A673 (cell line): ENCODE data around the gene MAMDC2. TPM values are rescaled to one million over a fixed set of nuclear protein-coding genes. Genes with fewer than 3 reads are reported as not detected.

Experiments used
- BruUV-seq: library from RNA; stranded (reverse); fragments of 400-500 nt; replicated peaks from 2 replicates; lab custom pipeline; 2021; lab: Mats Ljungman, UMichigan
- CTCF ChIA-PET: fragments of 300-600 bp; sonication (Branson Sonifier 250); formaldehyde crosslinking; loops from one replicate; lab custom pipeline; 2022; ENCODE audit warnings: antibody characterized with exemption; lab: Charles Lee
- POLR2A ChIA-PET: fragments of 300-600 bp; sonication (Branson Sonifier 250); formaldehyde crosslinking; loops from one replicate; lab custom pipeline; 2022; ENCODE audit warnings: antibody characterized with exemption; ENCODE audit not compliant: low non-redundant PET; lab: Charles Lee
- DNase-seq: peaks from one replicate; pipeline ENCODE4 v3.0.0-alpha.2; 2015; ENCODE audit warnings: low spot score
- H3K27ac ChIP-seq: fragments of 200-600 bp; sonication (generic); 2 replicates; pipeline ENCODE4 v1.5.1; 2016; ENCODE audit warnings: mixed run types, low read depth, mild to moderate bottlenecking, mixed read lengths, antibody characterized with exemption, low read length; ENCODE audit not compliant: poor library complexity, severe bottlenecking
- H3K27me3 ChIP-seq: fragments of 200-600 bp; sonication (generic); replicated peaks from 2 replicates; pipeline ENCODE4 v1.6.1; 2017; ENCODE audit warnings: mixed run types, low read depth, mild to moderate bottlenecking, mixed read lengths, antibody characterized with exemption, low read length; ENCODE audit not compliant: insufficient read depth, poor library complexity
- H3K36me3 ChIP-seq: fragments of 200-600 bp; sonication (generic); 2 replicates; pipeline ENCODE4 v1.6.1; 2016; ENCODE audit warnings: mixed run types, mild to moderate bottlenecking, mixed read lengths, antibody characterized with exemption, low read length; ENCODE audit not compliant: insufficient read depth, poor library complexity, severe bottlenecking
- H3K4me1 ChIP-seq: fragments of 200-600 bp; sonication (generic); 2 replicates; pipeline ENCODE4 v1.6.1; 2017; ENCODE audit warnings: mixed run types, mild to moderate bottlenecking, mixed read lengths, antibody characterized with exemption, low read length; ENCODE audit not compliant: insufficient read depth, poor library complexity, severe bottlenecking
- H3K4me3 ChIP-seq: fragments of 200-600 bp; sonication (generic); 2 replicates; pipeline ENCODE4 v1.5.1; 2016; ENCODE audit warnings: low read depth, mixed run types, mild to moderate bottlenecking, mixed read lengths, low read length; ENCODE audit not compliant: poor library complexity, severe bottlenecking
- H3K9me3 ChIP-seq: fragments of 200-600 bp; sonication (generic); 2 replicates; pipeline ENCODE4 v1.6.1; 2016; ENCODE audit warnings: mixed run types, low read depth, mild to moderate bottlenecking, mixed read lengths, antibody characterized with exemption, low read length; ENCODE audit not compliant: poor library complexity, severe bottlenecking
- EZH2 ChIP-seq: fragments of 200-600 bp; sonication (generic); IDR thresholded peaks from 2 replicates; pipeline ENCODE4 v1.6.1; 2017; ENCODE audit warnings: borderline replicate concordance, low read depth, mild to moderate bottlenecking, mixed read lengths, antibody characterized with exemption, low read length; ENCODE audit not compliant: poor library complexity, severe bottlenecking
- intact Hi-C: fragments of 100-400 bp; cut with micrococcal nuclease; formaldehyde crosslinking; loops from one replicate; pipeline ENCODE4 v1.10.0; 2022; ENCODE audit not compliant: unreplicated experiment
- total RNA-seq: library from RNA; stranded (reverse); gene quantifications from 2 replicates; pipeline ENCODE4 v1.2.3, GENCODE V29; 2021
- TF ChIP-seq, protein P1 (sequence below): fragments of 300-800, 200-600 bp; sonication (generic); conservative IDR thresholded peaks from 2 replicates; pipeline ENCODE4 v1.5.1; 2017; ENCODE audit warnings: low read depth, mild to moderate bottlenecking, antibody characterized with exemption, low read length, moderate library complexity, mixed read lengths

Gene MAMDC2
- total RNA-seq, 1 experiment from 2014 or later = not detected

DNA sequence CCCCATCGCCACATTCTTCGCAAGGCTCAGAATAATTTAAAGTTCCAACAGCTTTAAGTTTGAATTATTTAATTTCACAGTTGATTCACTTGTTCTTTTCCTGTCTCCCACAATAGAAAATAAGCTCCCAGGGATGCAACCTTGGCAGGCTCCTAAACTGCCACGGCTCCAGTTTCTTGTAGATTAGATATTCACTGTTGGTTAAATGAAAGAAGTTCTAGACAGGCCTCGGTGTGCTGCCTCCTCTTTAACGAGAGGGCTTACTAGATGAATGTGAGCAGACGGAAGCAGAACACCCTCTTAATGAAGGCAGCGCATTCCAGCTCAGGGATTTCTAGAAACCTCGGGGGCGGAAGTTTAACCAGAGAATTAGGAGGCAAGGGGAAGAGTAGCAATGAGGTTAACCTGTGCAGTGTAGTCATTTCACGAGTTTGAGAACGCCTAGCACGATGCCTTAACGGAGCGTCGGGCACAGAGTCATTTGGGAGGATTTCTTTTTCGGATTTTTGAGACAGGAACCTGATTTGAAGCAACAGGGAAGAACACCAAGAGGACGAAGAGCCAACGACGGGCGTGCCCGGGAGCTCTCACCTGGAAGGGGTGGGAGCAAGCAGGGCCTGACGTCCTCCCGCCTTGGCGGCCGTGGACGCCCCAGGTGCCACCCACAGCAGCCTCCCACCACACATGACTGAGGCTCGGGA lies 214.5 kb downstream of the MAMDC2 start:
- peaks cover 29% of the 10 kb centered on the region for H3K4me1 ChIP-seq
- intact Hi-C loops = loop anchor here (10.0 kb wide), 1 partner anchor 157 kb away; the partner anchor contains the start of gene KLF9
- peak; percentile 53 for DNase-seq
- H3K27ac ChIP-seq = peak overlapping the region; percentile 96
- ChIA-PET CTCF (no interaction called here), POLR2A (no interaction called here)
- TF ChIP-seq, protein P1, sequence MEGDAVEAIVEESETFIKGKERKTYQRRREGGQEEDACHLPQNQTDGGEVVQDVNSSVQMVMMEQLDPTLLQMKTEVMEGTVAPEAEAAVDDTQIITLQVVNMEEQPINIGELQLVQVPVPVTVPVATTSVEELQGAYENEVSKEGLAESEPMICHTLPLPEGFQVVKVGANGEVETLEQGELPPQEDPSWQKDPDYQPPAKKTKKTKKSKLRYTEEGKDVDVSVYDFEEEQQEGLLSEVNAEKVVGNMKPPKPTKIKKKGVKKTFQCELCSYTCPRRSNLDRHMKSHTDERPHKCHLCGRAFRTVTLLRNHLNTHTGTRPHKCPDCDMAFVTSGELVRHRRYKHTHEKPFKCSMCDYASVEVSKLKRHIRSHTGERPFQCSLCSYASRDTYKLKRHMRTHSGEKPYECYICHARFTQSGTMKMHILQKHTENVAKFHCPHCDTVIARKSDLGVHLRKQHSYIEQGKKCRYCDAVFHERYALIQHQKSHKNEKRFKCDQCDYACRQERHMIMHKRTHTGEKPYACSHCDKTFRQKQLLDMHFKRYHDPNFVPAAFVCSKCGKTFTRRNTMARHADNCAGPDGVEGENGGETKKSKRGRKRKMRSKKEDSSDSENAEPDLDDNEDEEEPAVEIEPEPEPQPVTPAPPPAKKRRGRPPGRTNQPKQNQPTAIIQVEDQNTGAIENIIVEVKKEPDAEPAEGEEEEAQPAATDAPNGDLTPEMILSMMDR = no peak
- TF ChIP-seq EZH2 = no peak
- BruUV-seq = TSS peak; percentile 87
- no peaks in the 10 kb centered on the region for H3K9me3 ChIP-seq
- H3K36me3 ChIP-seq = peaks cover 16% of the 10 kb centered on the region
- H3K4me3 ChIP-seq = peak overlapping the region; percentile 95
- no peaks in the 10 kb centered on the region for H3K27me3 ChIP-seq

DNA sequence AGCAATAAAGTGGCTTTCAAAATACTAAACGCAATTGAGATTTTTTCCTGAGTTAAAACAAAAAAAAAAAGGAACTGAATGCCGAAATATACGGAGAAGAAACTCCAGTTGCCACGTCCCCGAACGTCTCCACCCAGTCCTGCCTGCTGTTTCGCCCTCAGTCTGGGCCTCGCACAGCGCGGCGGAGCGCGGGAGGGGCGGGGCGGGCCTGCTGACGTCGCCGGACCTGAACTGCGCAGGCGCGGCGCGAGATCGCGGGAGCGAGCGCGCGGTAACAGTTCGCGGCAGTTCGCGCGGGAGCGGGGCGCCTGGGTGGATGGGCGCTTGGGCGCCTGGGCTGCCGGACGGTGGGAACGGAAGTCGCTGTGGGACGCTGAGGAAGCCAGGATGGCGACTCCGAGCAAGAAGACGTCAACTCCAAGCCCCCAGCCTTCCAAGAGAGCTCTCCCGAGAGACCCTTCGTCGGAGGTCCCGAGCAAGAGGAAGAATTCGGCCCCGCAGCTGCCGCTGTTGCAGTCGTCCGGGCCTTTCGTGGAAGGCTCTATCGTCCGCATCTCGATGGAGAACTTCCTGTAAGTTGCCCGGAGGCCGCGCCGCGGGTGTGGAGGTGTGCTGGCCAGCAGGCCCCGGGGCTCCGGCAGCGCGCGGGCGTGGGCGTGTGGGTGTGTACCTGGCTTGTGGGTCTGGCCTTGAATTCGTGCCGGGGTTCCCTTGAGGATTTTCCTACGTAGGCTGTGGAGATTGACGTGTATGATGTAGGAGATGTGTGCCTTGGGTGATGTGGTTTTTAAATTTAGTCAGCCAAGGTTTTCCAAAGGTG lies 215.3 kb downstream of the MAMDC2 start, which contains the start of gene SMC5:
SMC5 (plus strand) TSS at position 287 of the 820 bp plus-strand sequence; CDS start at position 388, 101 bp downstream.
- no peaks in the 10 kb centered on the region for H3K9me3 ChIP-seq
- H3K4me3 ChIP-seq = peak within 1 kb of the TSS; percentile 95
- ChIA-PET POLR2A (no interaction called here), CTCF (no interaction called here)
- H3K27me3 ChIP-seq = no peaks in the 10 kb centered on the region
- intact Hi-C loops = loop anchor here (10.0 kb wide), 1 partner anchor 156 kb away; the partner anchor contains the start of gene KLF9
- peak; percentile 93 for DNase-seq
- peak within 1 kb of the TSS; percentile 96 for H3K27ac ChIP-seq
- H3K4me1 ChIP-seq = peaks cover 30% of the 10 kb centered on the region
- TF ChIP-seq EZH2 = no peak
- TF ChIP-seq, protein P1 = no peak
- BruUV-seq = TSS peak; percentile 56
- H3K36me3 ChIP-seq = peaks cover 16% of the 10 kb centered on the region

DNA sequence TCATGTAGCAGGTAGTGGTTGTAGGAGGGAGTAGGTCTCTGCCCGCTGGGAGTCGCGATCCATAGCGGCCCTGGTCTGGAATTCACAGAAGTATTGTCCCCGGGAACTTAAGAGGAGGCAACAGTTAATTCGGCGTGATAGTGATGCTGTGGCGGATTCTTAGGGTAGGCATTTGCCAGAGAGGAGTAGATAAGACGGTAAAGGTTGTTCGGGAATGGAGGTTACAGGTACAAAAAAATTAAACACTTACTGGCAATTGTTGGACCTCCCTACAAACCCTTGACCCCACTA lies 215.8 kb downstream of the MAMDC2 start:
- BruUV-seq = no TSS peak
- H3K27ac ChIP-seq = peak overlapping the region; percentile 96
- H3K27me3 ChIP-seq = no peaks in the 10 kb centered on the region
- peak overlapping the region; percentile 95 for H3K4me3 ChIP-seq
- TF ChIP-seq, protein P1 = no peak
- no peak for TF ChIP-seq EZH2
- no peak for DNase-seq
- peaks cover 21% of the 10 kb centered on the region for H3K36me3 ChIP-seq
- POLR2A ChIA-PET = no interaction called here
- H3K9me3 ChIP-seq = no peaks in the 10 kb centered on the region
- H3K4me1 ChIP-seq = peaks cover 30% of the 10 kb centered on the region
- CTCF ChIA-PET = no interaction called here
- intact Hi-C loops = loop anchor here (10.0 kb wide), 1 partner anchor 155 kb away; the partner anchor contains the start of gene KLF9
